ENCODE measurements around the gene ZNF70. TPM values are rescaled to one million over a fixed set of nuclear protein-coding genes. Genes with fewer than 3 reads are reported as not detected.

Gene ZNF70
- total and polyA plus RNA-seq, 2 donors (not counting 1 experiment from before 2014, with no cell fraction given), result 2.1 to 8.3 TPM

- Mint-ChIP-seq H3K4me1 (peaks cover 12% of the 10 kb centered on the region), H3K27me3 (no peaks in the 10 kb centered on the region), H3K9me3 (ENCODE audit: insufficient read depth) (no peaks in the 10 kb centered on the region), H3K4me3 (no peak within 1 kb of the TSS), H3K27ac (no peak within 1 kb of the TSS)
- no peak for TF ChIP-seq CTCF (IDR thresholded peaks at IDR 0.05)
- TF ChIP-seq EZH2 (IDR thresholded peaks at IDR 0.05; ENCODE audit: borderline replicate concordance, insufficient read depth, low read depth, low read length, poor library complexity, severe bottlenecking), result no peak
- ChIA-PET CTCF (no interaction called here), POLR2A (no interaction called here)
- H3K79me2 ChIP-seq (ENCODE audit: control insufficient read depth, insufficient read depth, low read length), result peaks cover 9% of the 10 kb centered on the region
- no peak for ATAC-seq (ENCODE audit: low read depth)
- H3K4me3 ChIP-seq (ENCODE audit: control extremely low read depth in 1 of 5, extremely low read depth in 1 of 5, insufficient read depth in 1 of 5, low read depth in 2 of 5, low read length in 4 of 5), result no peak within 1 kb of the TSS
- no peak within 1 kb of the TSS for H3K27ac ChIP-seq (ENCODE audit: low read length in 2 of 2)
- no peaks in the 10 kb centered on the region for H3K9me3 ChIP-seq (ENCODE audit: control extremely low read depth in 1 of 3, control insufficient read depth in 2 of 3, insufficient read depth in 1 of 3, low read length in 2 of 3)
- no peak within 1 kb of the TSS for H3K9ac ChIP-seq (ENCODE audit: low read length)
- H4K20me1 ChIP-seq (ENCODE audit: control insufficient read depth, insufficient read depth, low read length, poor library complexity, severe bottlenecking), result no peaks in the 10 kb centered on the region
- intact Hi-C loops (cut with micrococcal nuclease), result no loop called here
- H2AFZ ChIP-seq (ENCODE audit: insufficient read depth, low read depth, low read length, poor library complexity, severe bottlenecking), result no peak within 1 kb of the TSS
- H3K27me3 ChIP-seq (replicated peaks in 1 of 4; ENCODE audit: control extremely low read depth in 1 of 4, control insufficient read depth in 3 of 4, insufficient read depth in 4 of 4, low read length in 3 of 4), result no peaks in the 10 kb centered on the region
- no peak for DNase-seq
- peaks cover 8 to 9% of the 10 kb centered on the region in 2 donors for H3K4me1 ChIP-seq (ENCODE audit: control insufficient read depth in 2 of 2, insufficient read depth in 2 of 2, low read length in 2 of 2)
- WGBS (ENCODE audit: insufficient coverage), result no CpG with 5 or more reads among the region's 5 CpGs
- H3K36me3 ChIP-seq (replicated peaks in 1 of 2; ENCODE audit: control extremely low read depth in 1 of 2, control insufficient read depth in 1 of 2, extremely low read depth in 1 of 2, insufficient read depth in 2 of 2, low read length in 1 of 2), result peaks cover 0 to 33% of the 10 kb centered on the region in 2 experiments
- no peak within 1 kb of the TSS for H3K4me2 ChIP-seq (replicated peaks; ENCODE audit: low read depth, low read length, poor library complexity, severe bottlenecking)
These were observed 60.2 kb downstream of the ZNF70 start, which contains the start of gene RGL4 for GRCh38 chr22:23690713-23691112. Gene RGL4 (plus strand): TSS chr22:23691013. CDS start chr22:23692031, 1,018 bp downstream.

GRCh38 chr22:23689414-23689813 is 61.5 kb downstream of the ZNF70 start:
- H3K4me1 Mint-ChIP-seq, result peaks cover 2% of the 10 kb centered on the region
- Histone ChIP-seq H3K4me1 (ENCODE audit: control insufficient read depth in 2 of 2, insufficient read depth in 2 of 2, low read length in 2 of 2) (no peaks in the 10 kb centered on the region), H3K27ac (ENCODE audit: low read length in 2 of 2) (no peak overlapping the region), H3K27me3 (replicated peaks in 1 of 4; ENCODE audit: control extremely low read depth in 1 of 4, control insufficient read depth in 3 of 4, insufficient read depth in 4 of 4, low read length in 3 of 4) (no peaks in the 10 kb centered on the region), H4K20me1 (ENCODE audit: control insufficient read depth, insufficient read depth, low read length, poor library complexity, severe bottlenecking) (no peaks in the 10 kb centered on the region), H3K79me2 (ENCODE audit: control insufficient read depth, insufficient read depth, low read length) (peaks cover 4% of the 10 kb centered on the region), H3K36me3 (replicated peaks in 1 of 2; ENCODE audit: control extremely low read depth in 1 of 2, control insufficient read depth in 1 of 2, extremely low read depth in 1 of 2, insufficient read depth in 2 of 2, low read length in 1 of 2) (peaks cover 0 to 26% of the 10 kb centered on the region in 2 experiments), H3K9me3 (ENCODE audit: control extremely low read depth in 1 of 3, control insufficient read depth in 2 of 3, insufficient read depth in 1 of 3, low read length in 2 of 3) (no peaks in the 10 kb centered on the region), H3K4me2 (replicated peaks; ENCODE audit: low read depth, low read length, poor library complexity, severe bottlenecking) (no peak overlapping the region), H3K9ac (ENCODE audit: low read length) (no peak overlapping the region), H2AFZ (ENCODE audit: insufficient read depth, low read depth, low read length, poor library complexity, severe bottlenecking) (no peak overlapping the region), H3K4me3 (ENCODE audit: control extremely low read depth in 1 of 5, extremely low read depth in 1 of 5, insufficient read depth in 1 of 5, low read depth in 2 of 5, low read length in 4 of 5) (no peak overlapping the region)
- no peak overlapping the region for H3K4me3 Mint-ChIP-seq
- H3K27ac Mint-ChIP-seq, result no peak overlapping the region
- TF ChIP-seq CTCF (IDR thresholded peaks at IDR 0.05) (no peak), EZH2 (IDR thresholded peaks at IDR 0.05; ENCODE audit: borderline replicate concordance, insufficient read depth, low read depth, low read length, poor library complexity, severe bottlenecking) (no peak)
- ChIA-PET CTCF (no interaction called here), POLR2A (no interaction called here)
- DNase-seq, result no peak
- H3K27me3 Mint-ChIP-seq, result no peaks in the 10 kb centered on the region
- 93% methylated on average over 6 of the region's 7 CpGs for WGBS (ENCODE audit: insufficient coverage)
- intact Hi-C loops (cut with micrococcal nuclease), result no loop called here
- H3K9me3 Mint-ChIP-seq (ENCODE audit: insufficient read depth), result no peaks in the 10 kb centered on the region
- ATAC-seq (ENCODE audit: low read depth), result no peak

Other genes starting within 250 kb of the ZNF70 start
- not detected in 2 replicates for gene IGLL1, start 170.8 kb downstream of the ZNF70 start, total RNA-seq
- 0.29 TPM in 1 of 2 replicates, not detected in the other for gene IGLL1, start 170.8 kb downstream of the ZNF70 start, polyA plus RNA-seq
- gene DRICH1, start 118.8 kb downstream of the ZNF70 start, total RNA-seq, result 1.5 and 1.7 TPM in 2 replicates
- gene DRICH1, start 118.8 kb downstream of the ZNF70 start, polyA plus RNA-seq, result 0.37 and 2.1 TPM in 2 replicates
- 0.81 and 1.2 TPM in 2 replicates for gene RGL4, start 60.1 kb downstream of the ZNF70 start, total RNA-seq
- 2.7 and 4.1 TPM in 2 replicates for gene RGL4, start 60.1 kb downstream of the ZNF70 start, polyA plus RNA-seq
- 73.0 and 92.7 TPM in 2 replicates for gene VPREB3, start 3.3 kb upstream of the ZNF70 start, total RNA-seq
- 402 and 461 TPM in 2 replicates for gene VPREB3, start 3.3 kb upstream of the ZNF70 start, polyA plus RNA-seq
- 0.81 and 1.0 TPM in 2 replicates for gene C22orf15, start 11.9 kb upstream of the ZNF70 start, total RNA-seq
- 0.30 and 0.61 TPM in 2 replicates for gene C22orf15, start 11.9 kb upstream of the ZNF70 start, polyA plus RNA-seq
- 54.0 and 57.2 TPM in 2 replicates for gene CHCHD10, start 16.9 kb upstream of the ZNF70 start, total RNA-seq
- 67.1 and 124 TPM in 2 replicates for gene CHCHD10, start 16.9 kb upstream of the ZNF70 start, polyA plus RNA-seq
- gene MMP11, start 21.7 kb upstream of the ZNF70 start, total RNA-seq, result 11.6 and 14.8 TPM in 2 replicates
- 19.0 and 21.7 TPM in 2 replicates for gene MMP11, start 21.7 kb upstream of the ZNF70 start, polyA plus RNA-seq
- gene SMARCB1, start 35.9 kb upstream of the ZNF70 start, total RNA-seq, result 179 and 187 TPM in 2 replicates
- 121 and 190 TPM in 2 replicates for gene SMARCB1, start 35.9 kb upstream of the ZNF70 start, polyA plus RNA-seq
- 74.1 and 77.0 TPM in 2 replicates for gene DERL3, start 87.9 kb upstream of the ZNF70 start, total RNA-seq
- 98.8 and 142 TPM in 2 replicates for gene DERL3, start 87.9 kb upstream of the ZNF70 start, polyA plus RNA-seq
- gene SLC2A11, start 106.8 kb upstream of the ZNF70 start, total RNA-seq, result 54.3 and 61.5 TPM in 2 replicates
- gene SLC2A11, start 106.8 kb upstream of the ZNF70 start, polyA plus RNA-seq, result 38.6 and 43.0 TPM in 2 replicates
- gene MIF, start 143.3 kb upstream of the ZNF70 start, total RNA-seq, result 125 and 143 TPM in 2 replicates
- gene MIF, start 143.3 kb upstream of the ZNF70 start, polyA plus RNA-seq, result 137 and 272 TPM in 2 replicates
- not detected in 2 replicates for gene GSTT2B, start 210.1 kb upstream of the ZNF70 start, total RNA-seq
- not detected in 2 replicates for gene GSTT2B, start 210.1 kb upstream of the ZNF70 start, polyA plus RNA-seq
- gene DDTL, start 215.8 kb upstream of the ZNF70 start, total RNA-seq, result 4.1 and 5.0 TPM in 2 replicates
- gene DDTL, start 215.8 kb upstream of the ZNF70 start, polyA plus RNA-seq, result not detected in 2 replicates
- gene DDT, start 223.3 kb upstream of the ZNF70 start, total RNA-seq, result 96.7 and 105 TPM in 2 replicates
- 88.0 and 142 TPM in 2 replicates for gene DDT, start 223.3 kb upstream of the ZNF70 start, polyA plus RNA-seq
- not detected in 2 replicates for gene GSTT2, start 229.0 kb upstream of the ZNF70 start, total RNA-seq
- gene GSTT2, start 229.0 kb upstream of the ZNF70 start, polyA plus RNA-seq, result not detected in 2 replicates

Measured in B cell (primary cell).